Measurements from ENCODE around the gene VWA5B1. TPM values are rescaled to one million over a fixed set of nuclear protein-coding genes. Genes with fewer than 3 reads are reported as not detected.

The VWA5B1 gene
- total RNA-seq, 1 donor from 2014 or later: not detected

DNA sequence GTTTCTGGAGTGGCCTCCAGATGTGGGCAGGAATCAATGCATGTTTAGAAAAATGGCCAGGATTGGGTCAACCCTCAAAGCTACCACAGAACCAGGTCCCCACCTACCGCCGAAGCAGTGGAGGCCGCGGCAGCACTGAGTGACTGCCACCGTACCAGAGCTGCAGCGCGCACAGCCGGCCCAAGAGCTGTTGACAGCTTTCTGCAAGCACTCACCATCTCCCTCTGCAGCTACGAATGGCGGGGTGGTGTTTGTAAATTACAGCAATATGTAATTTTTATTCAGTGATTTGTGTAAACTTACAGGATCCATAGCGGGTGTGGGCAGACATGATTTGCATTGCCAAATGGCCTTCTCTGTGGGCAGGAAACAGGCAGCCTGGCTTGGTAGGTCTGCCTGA is 98.9 kb downstream of the VWA5B1 start:
- H3K4me1 Mint-ChIP-seq: peaks cover 5% of the 10 kb centered on the region
- ChIA-PET POLR2A (no interaction called here), CTCF (no interaction called here)
- intact Hi-C loops (cut with micrococcal nuclease): no loop called here
- H3K27ac Mint-ChIP-seq: no peak overlapping the region
- H3K9me3 Mint-ChIP-seq: peaks cover 7% of the 10 kb centered on the region
- no peaks in the 10 kb centered on the region for H3K36me3 Mint-ChIP-seq (ENCODE audit: low read depth)
- H3K4me3 Mint-ChIP-seq: no peak overlapping the region
- DNase-seq (no peak), ATAC-seq (ENCODE audit: low read depth) (no peak)
- peaks cover 57% of the 10 kb centered on the region for H3K27me3 Mint-ChIP-seq
- TF ChIP-seq, protein P1, sequence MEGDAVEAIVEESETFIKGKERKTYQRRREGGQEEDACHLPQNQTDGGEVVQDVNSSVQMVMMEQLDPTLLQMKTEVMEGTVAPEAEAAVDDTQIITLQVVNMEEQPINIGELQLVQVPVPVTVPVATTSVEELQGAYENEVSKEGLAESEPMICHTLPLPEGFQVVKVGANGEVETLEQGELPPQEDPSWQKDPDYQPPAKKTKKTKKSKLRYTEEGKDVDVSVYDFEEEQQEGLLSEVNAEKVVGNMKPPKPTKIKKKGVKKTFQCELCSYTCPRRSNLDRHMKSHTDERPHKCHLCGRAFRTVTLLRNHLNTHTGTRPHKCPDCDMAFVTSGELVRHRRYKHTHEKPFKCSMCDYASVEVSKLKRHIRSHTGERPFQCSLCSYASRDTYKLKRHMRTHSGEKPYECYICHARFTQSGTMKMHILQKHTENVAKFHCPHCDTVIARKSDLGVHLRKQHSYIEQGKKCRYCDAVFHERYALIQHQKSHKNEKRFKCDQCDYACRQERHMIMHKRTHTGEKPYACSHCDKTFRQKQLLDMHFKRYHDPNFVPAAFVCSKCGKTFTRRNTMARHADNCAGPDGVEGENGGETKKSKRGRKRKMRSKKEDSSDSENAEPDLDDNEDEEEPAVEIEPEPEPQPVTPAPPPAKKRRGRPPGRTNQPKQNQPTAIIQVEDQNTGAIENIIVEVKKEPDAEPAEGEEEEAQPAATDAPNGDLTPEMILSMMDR (IDR thresholded peaks at IDR 0.05): no peak

DNA sequence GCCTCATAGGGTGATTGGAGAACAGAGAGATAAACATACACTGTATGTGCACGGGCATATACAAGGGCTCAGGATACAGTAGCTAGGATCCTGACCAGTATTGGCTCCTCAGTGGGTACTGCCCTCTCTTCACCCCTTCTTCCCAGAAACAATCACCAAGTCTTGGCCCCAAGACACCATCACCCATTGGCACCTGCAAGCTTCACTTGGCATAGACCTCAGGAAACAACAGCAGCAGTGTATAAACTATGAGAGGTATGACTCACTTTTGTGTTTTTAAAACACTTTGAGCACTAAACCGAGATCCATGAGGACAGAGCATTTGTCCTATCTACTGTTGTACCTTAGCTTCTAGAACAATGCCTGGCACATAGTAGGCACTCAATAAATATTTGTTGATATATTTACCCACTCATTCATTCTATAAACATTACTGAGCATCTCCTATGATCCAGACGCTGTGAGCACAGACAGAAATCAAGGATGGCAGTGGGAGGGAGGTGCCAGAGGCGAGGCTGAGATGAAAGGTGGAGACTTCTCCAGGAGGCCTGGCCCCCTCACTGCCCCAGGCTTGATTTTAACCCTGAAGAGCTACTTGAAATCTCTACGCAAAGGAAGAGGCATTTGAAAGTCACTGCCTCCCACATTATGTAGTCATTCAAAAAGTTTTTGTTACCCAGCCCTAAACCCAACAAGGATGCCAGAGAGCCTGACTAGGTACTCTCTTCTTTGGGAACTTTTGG is 100.1 kb downstream of the VWA5B1 start:
- Mint-ChIP-seq H3K4me3 (no peak overlapping the region), H3K36me3 (ENCODE audit: low read depth) (no peaks in the 10 kb centered on the region), H3K27me3 (peaks cover 48% of the 10 kb centered on the region), H3K4me1 (no peaks in the 10 kb centered on the region), H3K27ac (no peak overlapping the region), H3K9me3 (peaks cover 9% of the 10 kb centered on the region)
- ATAC-seq (ENCODE audit: low read depth) (no peak), DNase-seq (no peak)
- intact Hi-C loops (cut with micrococcal nuclease): no loop called here
- POLR2A ChIA-PET: interaction anchor here (0.6 kb wide), 1 partner anchor 105 kb away, joined by 3 read pairs; no protein-coding TSS in a partner anchor
- CTCF ChIA-PET: no interaction called here
- TF ChIP-seq, protein P1 (IDR thresholded peaks at IDR 0.05): no peak

- ATAC-seq (ENCODE audit: low read depth): no peak
- ChIA-PET CTCF (no interaction called here), POLR2A (no interaction called here)
- no peaks in the 10 kb centered on the region for H3K36me3 Mint-ChIP-seq (ENCODE audit: low read depth)
- TF ChIP-seq, protein P1 (IDR thresholded peaks at IDR 0.05): no peak
- H3K4me1 Mint-ChIP-seq: no peaks in the 10 kb centered on the region
- DNase-seq: no peak
- intact Hi-C loops (cut with micrococcal nuclease): no loop called here
- H3K27me3 Mint-ChIP-seq: peaks cover 41% of the 10 kb centered on the region
- peaks cover 12% of the 10 kb centered on the region for H3K9me3 Mint-ChIP-seq
- no peak overlapping the region for H3K27ac Mint-ChIP-seq
- no peak overlapping the region for H3K4me3 Mint-ChIP-seq
Measured at GRCh38 chr1:20395255-20395654, 104.6 kb downstream of the VWA5B1 start.

DNA sequence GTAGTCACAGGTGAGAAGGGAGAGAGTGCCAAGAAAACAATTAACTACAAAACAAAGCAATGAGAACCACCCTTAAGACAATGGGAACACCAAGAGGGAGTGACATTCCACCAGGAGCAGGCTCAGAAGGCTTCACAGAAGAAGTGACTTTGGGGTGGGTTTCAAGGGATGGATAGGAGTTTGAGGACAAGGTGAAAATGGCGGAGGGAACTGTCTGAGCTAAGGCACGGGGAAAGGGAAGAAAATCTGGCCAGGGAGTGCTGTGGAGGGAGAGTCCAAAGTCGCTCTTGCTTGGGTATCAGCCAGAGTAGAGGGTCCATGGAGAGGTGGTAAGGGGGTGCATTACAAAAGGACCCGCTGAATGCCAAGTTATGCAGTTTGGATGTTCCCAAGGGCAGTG is 108.1 kb downstream of the VWA5B1 start:
- ChIA-PET CTCF (no interaction called here), POLR2A (no interaction called here)
- ATAC-seq (ENCODE audit: low read depth): no peak
- H3K4me1 Mint-ChIP-seq: peaks cover 6% of the 10 kb centered on the region
- DNase-seq: no peak
- intact Hi-C loops (cut with micrococcal nuclease): no loop called here
- peaks cover 12% of the 10 kb centered on the region for H3K9me3 Mint-ChIP-seq
- TF ChIP-seq, protein P1 (IDR thresholded peaks at IDR 0.05): no peak
- H3K27me3 Mint-ChIP-seq: peaks cover 36% of the 10 kb centered on the region
- H3K36me3 Mint-ChIP-seq (ENCODE audit: low read depth): no peaks in the 10 kb centered on the region
- H3K27ac Mint-ChIP-seq: no peak overlapping the region
- no peak overlapping the region for H3K4me3 Mint-ChIP-seq

DNA sequence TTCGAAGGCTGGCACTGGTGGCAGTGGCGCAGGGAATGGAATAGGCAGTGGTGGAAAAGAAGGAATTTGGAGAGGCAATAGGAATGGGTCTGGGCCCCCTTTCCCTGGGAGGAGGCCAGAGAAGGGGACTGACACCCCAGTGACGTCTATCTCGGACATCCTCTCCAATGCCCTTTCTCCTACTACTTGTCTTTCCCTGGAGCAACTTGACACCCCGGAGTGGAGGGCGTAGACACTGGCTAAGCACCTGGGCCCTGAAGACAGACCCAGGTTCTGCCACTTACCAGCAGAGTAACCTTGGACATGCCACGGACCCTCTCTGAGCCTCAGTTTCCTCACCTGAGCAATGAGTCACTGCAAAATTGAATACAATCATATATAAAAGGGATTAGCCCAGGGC is 108.5 kb downstream of the VWA5B1 start:
- ATAC-seq (ENCODE audit: low read depth) (no peak), DNase-seq (no peak)
- peaks cover 37% of the 10 kb centered on the region for H3K27me3 Mint-ChIP-seq
- intact Hi-C loops (cut with micrococcal nuclease): no loop called here
- peaks cover 10% of the 10 kb centered on the region for H3K4me1 Mint-ChIP-seq
- ChIA-PET POLR2A (no interaction called here), CTCF (no interaction called here)
- no peaks in the 10 kb centered on the region for H3K36me3 Mint-ChIP-seq (ENCODE audit: low read depth)
- H3K4me3 Mint-ChIP-seq: no peak overlapping the region
- no peak overlapping the region for H3K27ac Mint-ChIP-seq
- TF ChIP-seq, protein P1 (IDR thresholded peaks at IDR 0.05): no peak
- H3K9me3 Mint-ChIP-seq: peaks cover 9% of the 10 kb centered on the region

All from activated B cell treated with CpG ODN at 0.5 μM for 24 hours (primary cell).